Cerebellar cortex (tissue), 1 donor: Measurements from ENCODE around the gene ACYP1.
"Not testable (repeated sequence)": the region's sequence is repeated elsewhere in the genome, so short reads cannot be mapped to it uniquely, and the experiment has no call there.

Source experiments
- DNase-seq: peaks from one replicate; pipeline ENCODE4 v3.0.0-alpha.2; 2015; ENCODE audit warnings: low spot score

Gene ACYP1

DNA sequence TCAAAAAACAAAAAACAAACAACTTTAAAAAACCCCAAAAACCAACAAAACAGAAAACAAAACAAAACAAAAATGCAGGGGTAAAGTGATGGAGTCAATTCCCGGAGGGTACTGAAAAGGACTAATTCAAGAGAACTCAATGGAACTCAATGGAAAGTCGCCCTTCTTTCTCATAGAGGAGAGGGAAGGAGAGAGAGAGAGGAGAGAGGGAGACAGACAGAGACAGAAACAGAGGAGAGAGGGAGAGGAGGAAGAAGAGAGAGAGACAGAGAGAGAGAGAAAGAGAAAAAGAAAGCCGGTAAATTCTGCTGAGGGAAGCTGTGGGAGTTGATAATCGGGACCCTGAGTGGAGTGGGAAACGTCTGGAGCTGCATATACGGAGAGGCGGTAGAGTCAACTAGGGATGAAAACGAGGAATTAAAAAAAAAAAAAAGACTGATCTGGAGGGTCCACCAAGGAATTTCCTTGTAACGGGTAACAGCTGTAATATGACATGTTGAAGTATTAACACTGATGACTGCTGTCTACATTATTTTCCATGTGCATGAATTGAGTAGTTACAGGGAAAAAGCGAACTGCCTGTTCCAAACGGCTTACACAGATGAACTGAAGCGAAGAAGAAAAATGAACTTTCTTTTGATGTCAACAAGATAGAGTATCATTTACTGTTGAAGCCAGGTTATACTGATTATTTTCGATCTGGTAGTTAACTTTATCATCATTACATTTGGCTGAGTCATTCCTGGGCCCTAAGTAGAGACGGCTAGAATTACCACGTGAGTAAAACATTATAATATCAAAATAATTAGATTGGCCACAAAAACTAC is 4.7 kb upstream of the ACYP1 start:
- DNase-seq = peak; percentile 40

- DNase-seq = not testable (repeated sequence)
These were observed 3.9 kb upstream of the ACYP1 start for GRCh38 chr14:75067765-75068164.

GRCh38 chr14:75067212-75067611 is 3.4 kb upstream of the ACYP1 start:
- DNase-seq = no peak

GRCh38 chr14:75066691-75067090 is 2.9 kb upstream of the ACYP1 start:
- DNase-seq = no peak

DNA sequence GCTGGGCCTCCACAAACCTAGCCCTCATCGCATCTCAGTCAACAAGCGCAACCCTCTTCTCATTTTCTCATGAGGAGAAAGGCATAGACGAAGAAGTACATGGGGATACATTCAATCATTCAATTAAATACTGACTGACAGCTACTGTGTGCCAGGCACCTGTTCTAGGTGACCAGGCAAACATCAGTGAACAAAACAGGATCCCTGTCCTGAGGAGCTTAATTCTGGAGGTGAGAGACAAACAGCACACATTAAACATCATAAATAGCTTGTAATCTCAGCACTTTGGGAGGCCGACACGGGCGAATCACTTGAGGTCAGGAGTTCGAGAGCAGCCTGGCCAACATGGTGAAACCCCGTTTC is 362 bp upstream of the ACYP1 start:
- no peak for DNase-seq

- peak; percentile 17 for DNase-seq
These were observed 811 bp downstream of the ACYP1 start for GRCh38 chr14:75063013-75063412.

DNA sequence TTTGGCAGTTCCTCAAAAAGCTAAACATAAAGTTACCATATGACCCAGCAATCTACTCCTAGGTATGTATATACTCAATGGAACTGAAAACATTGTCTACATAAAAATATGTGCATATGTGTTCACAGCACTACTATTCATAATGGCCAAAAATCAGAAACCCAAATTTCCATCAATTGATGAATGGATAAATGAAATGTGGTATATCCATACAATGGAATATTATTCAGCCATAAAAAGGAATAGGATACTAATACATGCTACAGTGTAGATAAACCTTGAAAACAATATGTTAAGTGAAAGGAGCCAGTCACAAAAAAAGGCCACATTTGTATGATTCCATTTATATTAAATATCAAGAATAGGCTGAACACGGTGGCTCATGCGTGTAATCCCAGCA is 3.4 kb downstream of the ACYP1 start:
- no peak for DNase-seq

- DNase-seq = no peak
These were observed 4.2 kb downstream of the ACYP1 start for GRCh38 chr14:75059642-75060041.

DNA sequence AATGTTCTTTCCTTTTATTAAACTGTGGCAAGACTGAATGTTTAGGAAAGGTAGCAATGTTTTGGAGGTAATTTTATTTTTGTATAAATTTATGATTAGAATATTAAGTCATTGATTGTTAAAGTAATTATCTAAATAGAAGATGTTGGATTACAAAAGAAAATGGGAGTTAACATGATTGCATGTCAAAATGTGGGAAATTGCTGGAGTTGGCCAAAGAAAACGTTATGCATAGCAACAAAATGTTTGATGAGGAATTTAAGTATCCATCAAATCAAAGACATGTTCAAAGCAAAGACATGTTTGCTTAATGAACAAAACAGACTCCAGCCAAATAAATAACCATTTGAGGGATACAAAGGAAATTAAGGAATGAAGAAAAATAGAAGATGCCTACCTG is 9.4 kb downstream of the ACYP1 start:
- DNase-seq = no peak

GRCh38 chr14:75053396-75054291 is 10.2 kb downstream of the ACYP1 start:
- DNase-seq = no peak

DNA sequence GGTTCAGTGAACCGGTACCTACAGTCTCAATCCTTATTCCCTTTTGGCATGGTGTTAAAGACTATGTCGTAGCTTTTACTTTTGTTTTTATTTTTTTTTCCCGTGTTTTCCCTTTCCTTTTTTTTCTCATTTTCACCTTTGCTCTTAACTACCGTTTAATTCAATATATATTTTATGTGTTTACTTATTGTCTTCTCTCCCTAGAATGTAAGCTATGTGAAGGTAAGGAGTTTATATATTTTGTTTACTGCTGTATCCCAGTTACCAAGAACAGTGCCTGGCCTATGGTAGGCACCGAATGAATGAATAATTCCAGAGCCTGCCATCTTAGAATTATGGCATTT is 12.3 kb downstream of the ACYP1 start:
- DNase-seq = no peak

- peak; percentile 85 for DNase-seq
These were observed 12.8 kb downstream of the ACYP1 start, which contains the start of gene MLH3 for GRCh38 chr14:75050852-75051555. MLH3 (minus strand) TSS chr14:75051467; CDS start chr14:75049655, 1,812 bp downstream.

DNA sequence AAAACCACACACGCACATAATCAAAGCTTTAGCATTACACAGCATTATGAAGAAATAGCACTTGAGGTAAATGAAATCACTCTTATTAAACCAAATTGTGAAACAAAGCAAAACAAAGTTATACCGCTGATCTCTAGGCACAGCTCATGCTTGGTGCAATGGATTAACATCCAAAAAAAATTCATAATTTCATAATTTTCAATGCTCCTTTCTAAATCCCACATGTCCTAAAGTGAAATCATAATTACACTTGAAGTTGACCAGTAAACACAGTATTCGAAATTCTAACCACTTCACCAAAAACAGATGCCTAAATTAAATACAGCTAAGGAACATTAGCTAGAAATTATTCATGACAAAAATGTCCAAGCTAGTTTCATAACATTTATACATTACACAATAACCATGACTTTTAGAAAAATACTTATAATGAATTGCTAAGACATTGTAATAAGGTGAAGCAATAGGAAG is 14.1 kb downstream of the ACYP1 start:
- no peak for DNase-seq

- no peak for DNase-seq
These were observed 14.7 kb downstream of the ACYP1 start for GRCh38 chr14:75049136-75049535.

- DNase-seq = no peak
These were observed 15.7 kb downstream of the ACYP1 start for GRCh38 chr14:75048101-75048500.

GRCh38 chr14:75047506-75047905 is 16.3 kb downstream of the ACYP1 start:
- no peak for DNase-seq

DNA sequence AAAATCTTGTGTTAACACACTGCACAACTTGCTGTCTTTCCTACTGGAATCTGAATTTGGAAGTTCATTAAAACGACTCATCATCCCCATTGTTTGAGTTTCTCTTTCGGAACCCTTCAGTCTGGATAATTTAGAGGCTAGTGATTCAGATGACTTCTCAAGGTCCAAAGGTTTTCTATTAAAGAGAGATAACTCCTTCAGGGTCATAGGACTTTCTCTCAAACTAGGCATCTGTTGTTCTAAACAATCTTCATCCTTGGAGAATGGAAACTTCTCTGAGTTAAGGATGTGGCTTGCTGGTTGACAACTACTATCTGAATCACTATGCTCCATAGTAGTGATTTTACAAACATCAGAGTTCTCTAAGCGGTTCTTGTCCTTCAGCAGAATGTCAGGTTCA is 16.9 kb downstream of the ACYP1 start:
- DNase-seq = no peak

GRCh38 chr14:75046275-75046674 is 17.5 kb downstream of the ACYP1 start:
- no peak for DNase-seq

- no peak for DNase-seq
These were observed 19.1 kb downstream of the ACYP1 start for GRCh38 chr14:75044752-75045151.

DNA sequence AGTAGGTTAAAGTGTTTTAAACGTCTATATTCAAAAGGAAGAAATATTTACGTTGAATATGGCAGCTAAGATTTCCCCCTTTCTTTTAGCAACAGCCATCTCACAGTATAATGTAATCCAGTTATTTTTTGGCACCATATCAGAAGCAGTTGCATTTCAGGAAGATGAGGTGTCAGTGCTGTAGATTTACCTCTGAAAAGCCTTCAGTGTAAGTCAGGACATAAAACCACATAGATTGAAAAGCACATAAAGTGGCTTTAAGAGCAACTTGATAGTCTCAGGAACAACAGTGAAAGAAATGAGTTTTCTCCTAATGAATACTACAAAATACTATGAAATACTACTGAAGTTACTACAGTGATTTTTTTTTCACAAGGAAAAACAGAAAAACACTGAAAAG is 19.5 kb downstream of the ACYP1 start:
- DNase-seq = no peak

GRCh38 chr14:75042035-75042434 is 21.8 kb downstream of the ACYP1 start:
- no peak for DNase-seq

DNA sequence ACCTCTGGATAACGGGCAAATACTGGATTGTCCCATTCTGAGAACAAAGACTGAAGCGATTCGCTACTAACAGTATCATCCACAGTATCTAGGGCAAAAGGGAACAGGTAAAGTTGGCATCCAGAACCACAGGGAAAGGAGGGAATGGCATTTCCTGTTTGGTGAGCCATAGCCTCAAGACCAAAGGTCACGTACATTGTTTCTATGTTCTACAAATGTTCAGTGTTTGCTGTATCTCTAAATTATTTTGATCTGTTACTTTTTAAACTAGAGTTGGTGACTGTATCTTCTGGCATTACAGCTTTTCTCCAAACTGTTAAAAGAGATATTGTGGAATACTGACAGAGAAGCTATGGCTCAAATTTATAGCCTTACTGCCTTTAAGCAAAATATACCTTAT is 22.2 kb downstream of the ACYP1 start:
- DNase-seq = no peak
